SW480 (cell line): ENCODE data around the gene MMP25.
"Not testable (repeated sequence)": the region's sequence is repeated elsewhere in the genome, so short reads cannot be mapped to it uniquely, and the experiment has no call there.

Source experiments
- DNase-seq: peaks from one replicate; pipeline ENCODE4 v3.0.0-alpha.2; 2016; ENCODE audit warnings: low spot score

Gene MMP25

DNA sequence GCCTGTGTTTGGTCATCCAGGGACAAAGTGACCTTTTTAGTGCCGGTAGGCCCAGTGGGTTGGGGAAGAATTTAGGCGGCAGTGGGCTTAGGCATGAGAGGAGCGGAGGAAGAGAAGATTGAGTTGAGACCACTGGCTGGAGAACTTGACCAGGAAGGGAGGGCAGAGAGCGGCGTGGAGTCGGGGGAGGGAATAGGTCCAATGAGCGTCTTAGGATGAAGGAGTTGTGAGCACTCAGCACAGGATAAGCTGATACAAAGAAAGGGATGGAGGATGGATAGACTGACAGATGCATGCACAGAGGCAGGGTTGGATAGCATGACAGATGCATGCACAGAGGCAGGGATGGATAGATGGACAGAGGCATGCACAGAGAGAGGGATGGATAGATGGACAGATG is 27.1 kb downstream of the MMP25 start:
- DNase-seq = no peak

DNA sequence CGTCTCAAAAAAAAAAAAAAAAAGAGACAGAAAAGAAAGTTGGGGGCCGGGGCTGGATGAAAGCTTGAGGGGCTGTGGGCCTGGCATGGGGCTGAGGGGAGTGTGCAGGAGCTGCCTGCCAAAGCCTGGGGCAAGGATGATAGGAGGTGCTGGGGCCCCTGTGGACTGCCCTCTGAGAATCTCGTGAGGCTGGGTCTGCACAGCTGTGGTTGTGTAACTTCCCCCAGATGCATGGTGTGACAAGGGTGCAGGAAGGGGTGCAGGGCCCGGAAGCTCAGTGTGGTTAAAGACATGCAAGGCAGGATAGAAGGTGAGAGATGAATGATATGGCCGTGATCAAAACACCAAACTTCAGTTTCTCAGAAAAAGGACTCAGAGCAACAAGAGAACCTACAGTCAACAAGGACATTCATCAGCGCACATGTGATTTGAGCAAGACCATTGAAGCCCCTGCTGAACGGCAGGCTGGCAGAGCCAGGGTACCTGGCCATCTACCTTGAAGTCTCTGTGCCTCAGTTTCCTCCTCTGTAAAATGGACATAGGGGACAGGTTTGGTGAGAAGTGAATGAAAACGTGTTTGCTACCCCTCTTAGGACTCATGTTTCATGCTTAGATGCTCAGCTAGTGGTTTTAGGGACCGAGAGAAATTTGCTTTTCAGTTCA is 28.6 kb downstream of the MMP25 start:
- no peak for DNase-seq

DNA sequence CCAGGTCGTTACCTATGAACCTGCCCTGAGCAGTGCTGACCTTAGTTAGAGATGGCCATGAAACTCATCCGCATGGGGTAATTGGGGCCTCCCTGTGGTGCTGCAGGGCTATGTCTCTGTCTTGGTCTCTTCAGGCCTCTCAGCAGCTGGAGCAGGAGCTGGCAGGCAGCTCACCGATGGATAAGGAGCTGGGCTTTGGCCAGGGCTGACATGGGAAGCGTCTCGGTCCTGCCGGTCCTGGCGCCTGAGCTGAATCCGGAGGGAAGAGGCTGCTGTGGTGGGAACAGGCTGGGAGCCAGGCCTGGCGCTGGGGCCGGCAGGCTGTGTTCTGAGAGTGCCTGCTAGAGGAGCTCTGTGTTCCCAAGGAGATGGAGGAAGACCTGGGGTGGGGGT is 29.2 kb downstream of the MMP25 start:
- DNase-seq = no peak

DNA sequence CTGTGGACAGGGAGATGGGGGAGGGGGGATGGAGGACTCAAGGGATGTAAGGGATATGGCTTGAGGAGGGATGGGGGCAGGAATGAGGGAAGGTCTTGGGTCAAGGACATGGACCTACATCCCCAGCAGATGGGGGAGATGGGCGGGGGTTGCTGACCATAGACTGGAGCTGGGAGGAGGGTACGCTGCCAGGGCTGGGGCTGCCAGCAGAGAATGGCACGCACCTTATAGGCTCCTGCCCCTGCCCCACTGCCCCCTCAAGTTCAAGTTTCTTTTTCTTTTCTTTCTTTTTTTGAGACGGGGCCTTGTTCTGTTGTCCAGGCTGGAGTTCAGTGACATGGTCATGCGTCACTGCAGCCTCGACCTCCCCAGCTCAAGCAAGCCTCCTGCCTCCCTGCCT is 29.6 kb downstream of the MMP25 start:
- DNase-seq = not testable (repeated sequence)

DNA sequence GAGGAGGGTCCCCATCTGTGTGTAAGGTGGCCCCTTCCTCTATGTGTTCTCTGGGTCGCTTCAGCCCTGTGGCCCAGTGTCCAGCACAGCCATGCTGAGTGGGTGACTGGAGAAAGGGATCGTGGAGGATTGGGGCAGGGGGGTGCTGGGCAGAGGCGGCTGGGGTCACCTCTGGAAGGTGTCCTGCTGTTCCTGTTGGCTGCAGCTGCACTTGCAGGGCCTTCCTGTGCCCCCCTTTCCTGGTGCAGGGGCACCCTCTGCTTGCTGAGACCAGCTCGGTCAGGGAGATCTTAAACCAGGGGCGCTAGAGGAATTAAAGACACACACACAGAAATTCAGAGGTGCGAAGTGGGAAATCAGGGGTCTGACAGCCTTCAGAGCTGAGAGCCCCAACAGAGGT is 30.2 kb downstream of the MMP25 start:
- DNase-seq = no peak

DNA sequence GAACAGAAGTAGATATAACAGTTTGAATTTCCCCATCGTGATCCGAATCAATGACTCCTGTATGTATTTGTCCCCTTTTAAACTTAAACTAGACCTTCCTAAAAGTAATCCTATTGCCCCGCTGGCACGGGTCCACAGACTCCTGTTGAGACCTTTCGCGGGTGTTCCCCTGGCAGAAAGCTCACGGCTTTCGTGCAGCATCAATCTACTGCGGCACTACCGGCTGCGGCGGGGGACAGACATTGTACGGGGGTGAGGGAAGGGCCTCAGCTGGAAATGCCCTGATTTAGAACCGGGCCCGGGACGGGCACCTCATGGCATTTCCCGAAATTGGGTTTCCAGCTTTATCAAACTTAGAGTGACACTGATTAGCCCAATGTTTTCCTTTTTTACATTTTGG is 33.7 kb downstream of the MMP25 start:
- DNase-seq = no peak

DNA sequence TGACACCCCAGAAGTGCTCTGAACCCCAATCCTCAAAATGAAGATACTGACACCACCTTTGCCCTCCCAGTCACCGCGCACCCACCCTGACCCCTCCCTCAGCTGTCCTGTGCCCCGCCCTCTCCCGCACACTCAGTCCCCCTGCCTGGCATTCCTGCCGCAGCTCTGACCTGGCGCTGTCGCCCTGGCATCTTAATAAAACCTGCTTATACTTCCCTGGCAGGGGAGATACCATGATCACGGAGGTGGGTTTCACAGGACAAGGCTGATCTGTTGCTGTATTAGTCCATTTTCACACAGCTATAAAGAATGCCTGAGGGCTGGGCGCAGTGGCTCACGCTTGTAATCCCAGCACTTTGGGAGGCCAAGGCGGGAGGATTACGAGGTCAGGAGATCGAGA is 35.6 kb downstream of the MMP25 start:
- not testable (repeated sequence) for DNase-seq

DNA sequence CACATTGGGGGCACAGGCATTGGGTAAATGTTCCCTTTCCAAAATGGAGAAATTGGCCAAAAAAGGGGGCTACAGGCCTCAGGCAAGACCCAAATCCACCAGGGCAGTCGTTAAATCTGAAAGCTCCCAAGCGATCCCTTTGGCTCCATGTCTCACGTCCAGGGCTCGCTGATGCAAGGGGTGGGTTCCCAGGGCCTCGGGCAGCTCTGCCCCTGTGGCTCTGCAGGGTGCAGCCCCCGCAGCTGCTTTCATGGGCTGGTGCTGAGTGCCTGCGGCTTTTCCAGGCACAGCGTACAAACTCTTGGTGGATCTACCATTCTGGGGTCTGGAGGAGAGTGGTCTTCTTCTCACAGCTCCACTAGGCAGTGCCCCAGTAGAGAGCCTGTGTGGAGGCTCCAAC is 37.0 kb downstream of the MMP25 start:
- not testable (repeated sequence) for DNase-seq

DNA sequence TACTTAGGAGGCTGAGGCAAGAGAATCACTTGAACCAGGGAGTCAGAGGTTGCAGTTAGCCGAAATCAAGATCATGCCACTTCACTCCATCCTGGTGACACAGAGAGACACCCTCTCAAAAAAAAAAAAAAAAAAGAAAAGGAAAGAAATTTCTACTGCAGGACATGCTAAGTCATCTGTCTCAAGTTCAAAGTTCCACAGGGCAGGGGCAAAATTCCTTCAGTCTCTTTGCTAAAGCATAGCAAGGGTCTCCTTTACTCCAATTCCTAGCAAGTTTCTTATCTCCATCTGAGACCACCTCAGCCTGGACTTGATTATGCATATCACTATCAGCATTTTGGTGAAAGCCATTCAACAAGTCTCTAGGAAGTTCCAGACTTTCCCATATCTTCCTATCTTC is 38.1 kb downstream of the MMP25 start:
- DNase-seq = no peak

DNA sequence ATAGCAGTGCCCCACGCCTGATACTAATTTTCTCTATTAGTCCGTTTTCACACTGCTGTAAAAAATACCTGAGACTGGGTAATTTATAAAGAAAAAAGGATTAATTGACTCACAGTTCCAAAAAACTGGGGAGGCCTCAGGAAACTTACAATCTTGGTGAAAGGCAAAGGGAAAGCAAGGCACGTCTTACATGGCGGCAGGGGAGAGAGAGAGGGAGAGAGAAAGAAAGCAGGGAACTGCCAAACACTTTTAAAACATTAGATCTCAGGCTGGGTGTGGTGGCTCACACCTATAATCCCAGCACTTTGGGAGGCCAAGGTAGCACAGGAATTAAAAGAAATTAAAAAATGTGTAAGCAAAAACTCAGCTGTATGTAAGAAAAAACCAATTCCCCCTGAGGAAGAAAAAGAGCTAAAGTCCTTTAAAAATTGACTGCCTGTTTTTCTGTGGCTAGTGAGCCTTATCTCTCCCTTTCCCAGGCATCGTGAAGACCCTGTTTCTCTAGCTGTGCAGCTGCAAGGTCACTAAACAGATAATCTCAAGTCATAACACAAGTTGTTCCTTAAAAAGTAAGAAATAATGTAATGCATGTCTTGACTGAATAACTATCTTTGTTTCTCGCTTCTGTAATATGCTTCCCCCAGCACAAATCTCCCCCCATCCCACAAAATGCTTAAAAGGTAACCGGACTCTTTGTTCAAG is 38.8 kb downstream of the MMP25 start:
- no peak for DNase-seq

DNA sequence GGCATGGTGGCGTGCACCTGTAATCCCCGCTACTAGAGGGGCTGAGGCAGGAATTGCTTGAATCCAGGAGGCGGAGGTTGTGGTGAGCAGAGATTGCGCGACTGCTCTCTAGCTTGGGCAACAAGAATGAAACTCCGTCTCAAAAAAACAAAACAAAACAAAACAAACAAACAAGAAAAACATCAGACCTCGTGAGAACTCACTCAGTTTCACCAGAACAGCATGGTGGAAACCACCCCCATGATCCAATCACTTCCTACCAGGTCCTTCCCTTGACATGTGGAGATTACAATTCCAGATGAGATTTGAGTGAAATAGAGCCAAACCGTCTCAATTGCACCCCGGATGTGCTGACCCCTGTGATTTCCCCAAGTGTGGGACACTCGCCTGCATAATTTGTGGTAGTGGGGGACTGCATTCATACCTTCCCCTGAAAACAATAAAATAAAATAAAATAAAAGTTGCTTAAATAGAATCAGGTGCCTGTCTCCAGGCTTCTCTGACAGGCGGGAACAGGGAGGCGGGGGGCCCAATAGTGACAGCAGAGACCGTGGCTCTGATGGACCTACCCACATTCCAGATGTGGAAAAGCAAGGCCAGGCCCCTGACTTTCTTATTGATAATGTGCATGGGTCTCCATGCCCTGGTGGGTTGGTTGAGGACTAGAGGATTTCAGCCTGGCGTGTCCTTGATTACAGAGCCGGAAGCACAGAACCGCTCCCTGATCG is 39.7 kb downstream of the MMP25 start:
- no peak for DNase-seq

DNA sequence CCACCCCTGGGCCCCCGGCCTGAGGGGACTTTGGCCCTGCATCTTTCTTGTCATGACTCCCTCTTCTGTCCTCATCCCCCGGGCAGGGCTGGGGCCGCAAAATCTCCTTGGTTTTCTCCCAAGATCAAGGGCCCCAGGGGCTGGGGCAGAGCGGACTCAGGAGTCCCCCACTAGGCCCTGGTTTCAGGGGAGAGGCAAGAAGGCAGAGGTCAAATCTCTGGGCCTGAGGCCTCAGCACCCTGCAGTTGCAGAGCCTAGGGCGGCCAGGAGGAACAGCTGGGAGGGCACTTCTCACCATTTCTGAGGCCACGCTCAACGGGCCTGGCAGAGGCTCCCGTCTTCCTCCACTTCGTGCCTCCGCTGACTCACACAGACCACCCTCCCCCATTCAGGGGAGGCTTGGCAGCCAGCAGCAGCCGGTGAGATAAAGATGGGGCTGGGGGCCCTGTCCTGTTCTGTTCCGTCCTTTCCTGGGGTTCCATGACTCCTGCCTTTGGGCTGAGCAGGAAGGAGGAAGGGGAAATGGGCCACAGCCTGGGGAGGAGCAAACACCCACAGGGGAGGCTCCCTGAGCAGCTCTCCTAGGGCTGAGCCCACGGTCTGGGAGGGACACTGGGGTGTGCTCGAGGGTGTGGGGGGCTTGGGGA is 40.4 kb downstream of the MMP25 start:
- DNase-seq = no peak

DNA sequence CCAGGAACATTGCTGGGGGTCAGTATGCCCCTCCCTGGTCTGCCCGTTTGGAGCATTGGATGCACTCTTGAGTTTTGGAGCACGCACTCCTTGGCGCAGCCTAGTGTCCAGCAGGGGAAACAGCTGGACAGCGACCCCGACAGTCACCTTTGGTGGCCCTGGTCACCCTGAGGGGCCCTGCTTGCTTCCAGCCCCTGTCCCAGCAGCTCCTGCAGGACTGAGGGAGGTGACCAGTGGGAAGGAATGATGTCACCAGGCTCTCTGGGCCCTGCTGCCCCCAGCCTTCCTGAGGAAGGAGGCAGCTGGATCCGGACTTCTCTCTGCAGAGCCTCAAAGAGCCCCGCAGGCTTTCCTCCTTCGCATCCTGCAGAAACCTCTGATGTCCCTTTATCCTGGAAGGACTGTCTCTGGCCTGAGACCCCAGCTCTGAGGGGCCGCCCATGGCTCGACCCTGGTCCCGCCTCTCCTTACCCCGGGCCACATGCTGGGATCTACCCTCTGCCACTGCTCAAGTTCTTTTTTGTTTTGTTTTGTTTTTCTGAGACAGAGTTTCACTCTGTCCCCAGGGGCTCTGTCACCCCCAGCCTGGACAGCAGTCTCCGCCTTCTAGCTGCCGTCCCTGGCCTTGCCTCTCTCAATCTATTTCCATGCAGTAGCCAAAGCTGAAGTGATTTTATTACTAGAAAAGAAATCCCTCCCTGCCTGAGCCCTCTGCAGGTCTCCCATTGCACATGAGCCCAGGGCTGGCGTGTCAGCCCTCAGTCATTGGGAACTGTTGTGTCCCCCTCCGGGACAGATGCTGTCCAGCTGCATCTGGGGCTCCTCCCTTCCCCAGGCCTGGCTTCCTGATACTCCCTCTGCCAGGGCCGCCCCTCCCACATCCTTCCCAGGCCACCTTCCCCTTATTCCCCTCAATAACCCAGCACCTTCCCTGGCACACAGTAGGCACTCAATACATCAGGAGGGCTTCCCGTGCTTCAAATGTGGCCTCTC is 41.2 kb downstream of the MMP25 start:
- DNase-seq = no peak

DNA sequence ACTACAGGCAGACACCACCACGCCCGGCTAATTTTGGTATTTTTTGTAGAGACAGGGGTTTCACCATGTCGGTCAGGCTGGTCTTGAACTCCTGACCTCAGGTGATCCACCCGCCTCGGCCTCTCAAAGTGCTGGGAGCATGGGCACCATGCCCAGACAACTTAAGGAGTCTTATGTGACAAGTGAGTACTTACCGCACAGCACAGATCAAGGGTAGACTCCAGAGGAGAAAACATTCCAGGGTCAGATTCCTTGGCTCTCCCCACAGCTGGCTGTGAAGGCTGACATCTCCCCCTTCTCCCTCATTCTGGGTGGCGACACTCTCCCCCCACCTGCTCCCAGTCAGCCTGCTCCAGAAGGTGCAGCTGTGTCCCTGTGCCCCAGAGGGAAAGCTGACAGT is 42.1 kb downstream of the MMP25 start:
- no peak for DNase-seq

DNA sequence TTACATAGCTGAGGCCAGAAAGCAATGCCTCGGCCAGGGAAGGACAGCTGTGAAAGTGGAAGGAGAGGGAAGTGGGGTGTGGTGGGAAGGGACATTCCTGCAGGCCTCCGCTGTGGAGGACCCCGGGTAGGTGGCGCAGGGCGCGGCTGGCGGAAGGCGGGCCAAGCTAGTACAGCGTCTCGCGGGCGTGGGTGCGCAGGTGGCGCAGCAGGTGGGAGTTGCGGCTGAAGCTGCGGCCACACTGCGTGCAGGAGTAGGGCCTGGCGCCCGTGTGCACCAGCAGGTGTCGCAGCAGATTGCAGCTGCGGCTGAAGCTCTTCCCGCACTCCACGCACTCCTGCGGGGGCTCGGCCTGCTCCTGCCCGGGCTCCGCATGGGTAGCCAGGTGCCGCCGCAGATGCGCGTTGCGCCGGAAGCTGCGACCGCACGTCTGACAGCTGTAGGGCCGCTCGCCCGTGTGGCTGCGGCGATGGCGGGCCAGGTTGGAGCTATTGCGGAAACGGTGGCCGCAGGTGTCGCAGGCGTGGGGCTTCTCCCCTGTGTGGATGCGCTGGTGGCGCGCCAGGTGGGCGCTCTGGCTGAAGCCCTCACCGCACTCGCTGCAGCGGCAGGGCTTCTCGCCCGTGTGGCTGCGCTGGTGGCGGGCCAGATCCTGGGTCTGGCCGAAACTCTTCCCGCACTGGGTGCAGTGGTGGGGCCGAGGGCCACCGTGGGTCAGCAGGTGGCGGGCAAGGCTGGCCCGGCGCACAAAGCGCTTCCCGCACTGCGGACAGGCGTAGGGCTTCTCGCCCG is 42.8 kb downstream of the MMP25 start:
- no peak for DNase-seq

DNA sequence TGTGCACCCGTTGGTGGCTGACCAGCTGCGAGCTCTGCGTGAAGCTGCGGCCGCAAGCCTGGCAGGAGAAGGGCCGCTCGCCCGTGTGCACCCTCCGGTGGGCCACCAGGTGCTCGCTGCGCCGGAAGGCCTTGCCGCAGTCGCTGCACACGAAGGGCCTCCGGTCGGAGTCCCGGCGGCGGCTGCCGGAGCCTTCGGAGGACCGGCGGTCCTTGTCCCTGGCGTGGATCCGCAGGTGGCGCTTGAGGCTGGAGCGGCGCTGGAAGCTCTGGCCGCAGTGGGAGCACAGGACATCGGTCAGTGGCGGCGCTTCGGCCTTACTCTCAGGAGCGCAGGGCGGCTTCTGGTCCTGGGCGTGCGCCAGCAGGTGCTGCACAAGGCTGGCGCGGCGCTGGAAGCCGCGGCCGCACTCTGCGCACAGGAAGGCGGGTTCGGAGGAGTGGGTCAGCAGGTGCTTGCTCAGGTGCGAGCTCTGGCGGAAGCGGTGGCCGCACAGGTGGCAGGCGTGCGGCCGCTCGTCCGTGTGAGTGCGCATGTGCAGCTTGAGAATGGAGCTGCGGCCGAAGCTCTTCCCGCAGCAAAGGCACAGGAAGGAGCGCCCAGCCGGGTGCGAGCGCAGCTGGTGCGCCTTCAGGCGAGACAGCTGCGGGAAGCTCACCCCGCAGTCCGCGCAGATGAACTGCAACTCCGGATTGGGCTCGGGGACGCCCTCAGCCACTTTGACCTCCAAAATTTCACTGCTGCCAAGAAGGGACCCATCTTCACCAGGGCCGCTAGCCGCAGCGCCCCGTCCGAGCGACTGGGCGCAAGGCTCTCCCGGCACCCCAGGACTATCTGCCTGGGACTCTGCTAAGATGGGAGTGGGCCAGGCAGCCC is 43.6 kb downstream of the MMP25 start:
- no peak for DNase-seq

DNA sequence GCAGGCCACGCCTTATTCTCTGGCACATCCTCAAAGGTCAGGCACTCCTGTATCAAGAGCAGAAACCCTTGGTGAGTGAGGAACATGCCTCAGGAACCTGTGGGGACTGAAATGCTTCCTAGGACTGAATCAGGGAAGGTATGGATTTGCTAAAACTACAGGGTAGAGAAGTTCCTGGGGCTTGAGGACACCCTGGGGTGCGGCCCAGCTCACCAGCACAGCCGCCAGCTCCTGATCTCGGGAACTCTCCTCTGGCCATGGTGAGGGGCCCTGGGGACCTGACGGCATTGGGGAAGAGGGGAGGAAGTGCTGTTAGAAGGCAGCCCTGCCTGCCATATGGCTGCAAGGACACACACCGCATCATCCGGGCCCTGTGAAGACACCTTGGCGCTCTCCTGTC is 45.2 kb downstream of the MMP25 start:
- DNase-seq = no peak

DNA sequence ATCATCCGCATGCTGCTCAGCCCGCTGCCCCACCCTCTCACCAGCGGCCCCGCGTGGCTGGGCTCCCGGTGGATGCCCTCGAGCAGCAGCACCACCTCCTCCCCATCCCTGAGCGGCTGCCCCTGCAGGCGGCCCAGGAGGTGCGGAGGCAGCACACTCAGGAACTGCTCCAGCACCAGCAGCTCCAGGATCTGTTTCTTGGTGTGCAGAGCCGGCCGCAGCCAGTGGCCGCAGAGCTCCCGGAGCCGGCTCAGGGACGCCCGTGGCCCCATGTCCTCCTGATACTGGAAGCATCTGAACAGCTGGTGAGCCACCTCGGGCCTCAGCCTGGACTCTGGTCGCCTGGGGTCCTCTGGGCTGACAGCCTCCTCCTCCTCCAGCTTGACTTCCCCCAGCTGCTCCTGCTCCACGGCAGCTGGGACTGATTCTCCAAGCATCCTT is 46.2 kb downstream of the MMP25 start:
- DNase-seq = no peak

DNA sequence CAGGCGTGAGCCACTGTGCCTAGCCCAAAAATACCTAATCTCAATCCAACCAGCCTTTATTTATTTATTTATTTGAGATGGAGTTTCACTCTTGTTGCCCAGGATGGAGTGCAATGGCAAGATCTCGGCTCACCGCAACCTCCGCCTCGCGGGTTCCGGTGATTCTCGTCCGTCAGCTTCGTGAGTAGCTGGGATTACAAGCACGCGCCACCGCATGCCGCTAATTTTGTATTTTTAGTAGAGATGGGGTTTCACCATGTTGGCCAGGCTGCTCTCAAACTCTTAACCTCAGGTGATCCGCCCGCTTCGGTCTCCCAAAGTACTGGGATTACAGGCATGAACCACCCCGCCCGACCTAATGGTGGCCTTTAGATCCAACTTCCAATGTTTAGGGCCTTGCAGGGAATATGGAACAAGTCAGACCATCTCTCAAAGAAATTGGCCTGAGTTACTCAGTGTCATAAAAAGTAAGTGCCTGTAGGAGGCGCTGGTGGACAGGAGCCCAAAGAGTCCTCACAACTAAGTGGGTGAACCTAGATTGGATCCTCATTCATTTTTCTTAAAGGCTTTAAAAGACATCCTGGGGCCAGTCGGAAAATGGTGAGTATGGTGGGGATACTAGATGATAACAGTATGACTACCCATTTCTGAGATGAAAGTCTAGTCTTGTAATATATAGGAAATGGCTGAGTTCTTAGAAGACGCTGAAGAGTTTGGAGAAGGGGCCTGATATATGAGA is 48.1 kb downstream of the MMP25 start:
- DNase-seq = peak; percentile 29
